Stimulated activated CD4-positive, alpha-beta T cell treated with anti-CD3 and anti-CD28 coated beads, Interleukin-15, amount 100 ng/mL, for 1 hour (primary cell): ENCODE data around the gene RRAD.
A peak's percentile ranks its signal among the peaks of the same experiment; 100 is the strongest.

ENCODE experiments used
- DNase-seq, 2 donors: peaks; one replicate each; pipeline ENCODE4 v3.0.0-alpha.2; 2020; ENCODE audit warnings: low read depth in 1 of 2, low spot score in 1 of 2

RRAD gene

GRCh38 chr16:66934138-66934838, 9.0 kb upstream of the RRAD start, which contains the start of gene CIAO2B:
TSS of gene CIAO2B (minus strand) at chr16:66934402. CDS start at chr16:66934364, 38 bp downstream.
- DNase-seq = peak; percentile 75 to 86

GRCh38 chr16:66933776-66934137, 8.4 kb upstream of the RRAD start:
- DNase-seq = peak in 1 of 2 donors; percentile 22

GRCh38 chr16:66932076-66932475, 6.7 kb upstream of the RRAD start:
- DNase-seq = no peak

GRCh38 chr16:66931665-66932064, 6.3 kb upstream of the RRAD start:
- DNase-seq = no peak

GRCh38 chr16:66930189-66930588, 4.9 kb upstream of the RRAD start:
- DNase-seq = no peak

- no peak for DNase-seq
Observed at GRCh38 chr16:66928702-66929388, 3.5 kb upstream of the RRAD start.

- DNase-seq = no peak
Observed at GRCh38 chr16:66927918-66928649, 2.7 kb upstream of the RRAD start.

GRCh38 chr16:66926961-66927436, 1.7 kb upstream of the RRAD start:
- DNase-seq = no peak

- no peak for DNase-seq
Observed at GRCh38 chr16:66926171-66926947, 1.0 kb upstream of the RRAD start.

- peak in 1 of 2 donors; percentile 21 for DNase-seq
Observed at GRCh38 chr16:66924527-66925321, 611 bp downstream of the RRAD start.

GRCh38 chr16:66923866-66924265, 1.5 kb downstream of the RRAD start:
- DNase-seq = no peak

- DNase-seq = no peak
Observed at GRCh38 chr16:66923247-66923731, 2.0 kb downstream of the RRAD start.

- no peak for DNase-seq
Observed at GRCh38 chr16:66921729-66922450, 3.4 kb downstream of the RRAD start.

- no peak for DNase-seq
Observed at GRCh38 chr16:66920924-66921680, 4.2 kb downstream of the RRAD start.

- no peak for DNase-seq
Observed at GRCh38 chr16:66920299-66920590, 5.1 kb downstream of the RRAD start.

GRCh38 chr16:66919569-66920298, 5.6 kb downstream of the RRAD start:
- no peak for DNase-seq

GRCh38 chr16:66918803-66919568, 6.3 kb downstream of the RRAD start, which contains the start of gene CDH16:
TSS of gene CDH16 (minus strand) at chr16:66918885. CDS start at chr16:66918065, 820 bp downstream.
- DNase-seq = no peak
